Glutamatergic neuron (in vitro differentiated cells): ENCODE measurements around the gene PLPP4. TPM values are rescaled to one million over a fixed set of nuclear protein-coding genes. Genes with fewer than 3 reads are reported as not detected.

Experiments used
- DNase-seq: peaks from one replicate; pipeline ENCODE4 v3.0.0; 2022
- H3K27ac Mint-ChIP-seq: one replicate; pipeline ENCODE4 v1.8.0; 2020; ENCODE audit warnings: mild to moderate bottlenecking, mixed read lengths, inconsistent platforms; ENCODE audit not compliant: unreplicated experiment
- H3K27me3 Mint-ChIP-seq: one replicate; pipeline ENCODE4 v1.8.0; 2020; ENCODE audit warnings: mild to moderate bottlenecking, moderate library complexity, mixed read lengths, inconsistent platforms; ENCODE audit not compliant: unreplicated experiment
- H3K36me3 Mint-ChIP-seq: one replicate; pipeline ENCODE4 v1.8.0; 2020; ENCODE audit warnings: mild to moderate bottlenecking, mixed read lengths, inconsistent platforms; ENCODE audit not compliant: unreplicated experiment
- H3K4me1 Mint-ChIP-seq: one replicate; pipeline ENCODE4 v1.8.0; 2020; ENCODE audit warnings: mild to moderate bottlenecking, low read depth, mixed read lengths, inconsistent platforms; ENCODE audit not compliant: unreplicated experiment
- H3K4me3 Mint-ChIP-seq: one replicate; pipeline ENCODE4 v1.8.0; 2020; ENCODE audit warnings: mild to moderate bottlenecking, mixed read lengths, inconsistent platforms; ENCODE audit not compliant: unreplicated experiment
- H3K9me3 Mint-ChIP-seq: one replicate; pipeline ENCODE4 v1.8.0; 2020; ENCODE audit warnings: mild to moderate bottlenecking, moderate library complexity, mixed read lengths, inconsistent platforms; ENCODE audit not compliant: unreplicated experiment
- total RNA-seq: library from RNA; stranded (reverse); fragmentation: NEBNext Ultra II Directional; extraction: Animal tissue kit (Norgen Biotek cat#: 25700); gene quantifications from one replicate; pipeline ENCODE4 v1.2.1, GENCODE V29; 2021; ENCODE audit not compliant: unreplicated experiment
- TF ChIP-seq, protein P1 (sequence below): fragments of 200-600 bp; sonication (generic); IDR thresholded peaks from one replicate; pipeline ENCODE4 v1.5.0; 2021; ENCODE audit not compliant: partially characterized antibody, unreplicated experiment

The PLPP4 gene
- total RNA-seq, 1 donor from 2014 or later, result 2.6 TPM

GRCh38 chr10:120436439-120437112 is 20.5 kb upstream of the PLPP4 start:
- TF ChIP-seq, protein P1, sequence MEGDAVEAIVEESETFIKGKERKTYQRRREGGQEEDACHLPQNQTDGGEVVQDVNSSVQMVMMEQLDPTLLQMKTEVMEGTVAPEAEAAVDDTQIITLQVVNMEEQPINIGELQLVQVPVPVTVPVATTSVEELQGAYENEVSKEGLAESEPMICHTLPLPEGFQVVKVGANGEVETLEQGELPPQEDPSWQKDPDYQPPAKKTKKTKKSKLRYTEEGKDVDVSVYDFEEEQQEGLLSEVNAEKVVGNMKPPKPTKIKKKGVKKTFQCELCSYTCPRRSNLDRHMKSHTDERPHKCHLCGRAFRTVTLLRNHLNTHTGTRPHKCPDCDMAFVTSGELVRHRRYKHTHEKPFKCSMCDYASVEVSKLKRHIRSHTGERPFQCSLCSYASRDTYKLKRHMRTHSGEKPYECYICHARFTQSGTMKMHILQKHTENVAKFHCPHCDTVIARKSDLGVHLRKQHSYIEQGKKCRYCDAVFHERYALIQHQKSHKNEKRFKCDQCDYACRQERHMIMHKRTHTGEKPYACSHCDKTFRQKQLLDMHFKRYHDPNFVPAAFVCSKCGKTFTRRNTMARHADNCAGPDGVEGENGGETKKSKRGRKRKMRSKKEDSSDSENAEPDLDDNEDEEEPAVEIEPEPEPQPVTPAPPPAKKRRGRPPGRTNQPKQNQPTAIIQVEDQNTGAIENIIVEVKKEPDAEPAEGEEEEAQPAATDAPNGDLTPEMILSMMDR, result no peak
- Mint-ChIP-seq H3K4me3 (no peak overlapping the region), H3K36me3 (no peaks in the 10 kb centered on the region), H3K27ac (no peak overlapping the region), H3K9me3 (peaks cover 2% of the 10 kb centered on the region), H3K27me3 (peaks cover 4% of the 10 kb centered on the region), H3K4me1 (peaks cover 2% of the 10 kb centered on the region)
- no peak for DNase-seq

GRCh38 chr10:120437541-120437940 is 19.5 kb upstream of the PLPP4 start:
- TF ChIP-seq, protein P1, result no peak
- H3K4me3 Mint-ChIP-seq, result no peak overlapping the region
- H3K36me3 Mint-ChIP-seq, result no peaks in the 10 kb centered on the region
- H3K27ac Mint-ChIP-seq, result no peak overlapping the region
- peaks cover 5% of the 10 kb centered on the region for H3K27me3 Mint-ChIP-seq
- H3K4me1 Mint-ChIP-seq, result peaks cover 2% of the 10 kb centered on the region
- H3K9me3 Mint-ChIP-seq, result peaks cover 2% of the 10 kb centered on the region
- no peak for DNase-seq

DNA sequence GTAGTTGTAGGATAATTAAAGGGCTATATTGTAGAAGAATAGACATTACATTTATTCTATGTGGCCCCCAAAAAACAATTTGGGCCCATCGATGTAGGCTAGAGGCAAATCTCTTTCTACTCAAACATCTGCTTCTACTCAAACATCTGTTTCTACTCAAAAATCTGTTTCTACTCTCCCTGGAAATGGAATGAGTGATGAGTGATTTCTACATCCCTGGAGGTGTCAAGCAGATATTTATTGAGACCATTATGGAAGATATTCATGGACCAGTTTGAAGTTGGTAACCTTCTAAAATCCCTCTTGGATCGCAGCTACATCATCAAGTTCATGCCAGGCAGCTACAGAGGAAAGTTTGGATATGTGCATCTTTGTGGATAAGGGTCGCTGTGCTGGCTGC is 5.1 kb upstream of the PLPP4 start:
- DNase-seq, result no peak
- TF ChIP-seq, protein P1, result no peak
- peaks cover 5% of the 10 kb centered on the region for H3K4me1 Mint-ChIP-seq
- no peak overlapping the region for H3K27ac Mint-ChIP-seq
- H3K4me3 Mint-ChIP-seq, result no peak overlapping the region
- peaks cover 4% of the 10 kb centered on the region for H3K27me3 Mint-ChIP-seq
- H3K36me3 Mint-ChIP-seq, result peaks cover 6% of the 10 kb centered on the region
- H3K9me3 Mint-ChIP-seq, result peaks cover 10% of the 10 kb centered on the region

- Mint-ChIP-seq H3K4me1 (peaks cover 5% of the 10 kb centered on the region), H3K36me3 (peaks cover 1% of the 10 kb centered on the region), H3K9me3 (peaks cover 6% of the 10 kb centered on the region), H3K27me3 (peaks cover 10% of the 10 kb centered on the region), H3K4me3 (no peak overlapping the region), H3K27ac (no peak overlapping the region)
- TF ChIP-seq, protein P1, result no peak
- DNase-seq, result no peak
Measured at GRCh38 chr10:120453319-120453718, 3.7 kb upstream of the PLPP4 start.

- DNase-seq, result no peak
Measured at GRCh38 chr10:120453886-120454285, 3.1 kb upstream of the PLPP4 start.

More at GRCh38 chr10:120453886-120454285, 3.1 kb upstream of the PLPP4 start:
- H3K27ac Mint-ChIP-seq, result no peak overlapping the region
- H3K4me1 Mint-ChIP-seq, result peaks cover 9% of the 10 kb centered on the region
- no peaks in the 10 kb centered on the region for H3K36me3 Mint-ChIP-seq
- peaks cover 10% of the 10 kb centered on the region for H3K27me3 Mint-ChIP-seq
- no peak overlapping the region for H3K4me3 Mint-ChIP-seq
- peaks cover 5% of the 10 kb centered on the region for H3K9me3 Mint-ChIP-seq
- TF ChIP-seq, protein P1, result no peak
